ENCODE data around the gene LGR6.
"Not testable (repeated sequence)": the region's sequence is repeated elsewhere in the genome, so short reads cannot be mapped to it uniquely, and the experiment has no call there.

The LGR6 gene

DNA sequence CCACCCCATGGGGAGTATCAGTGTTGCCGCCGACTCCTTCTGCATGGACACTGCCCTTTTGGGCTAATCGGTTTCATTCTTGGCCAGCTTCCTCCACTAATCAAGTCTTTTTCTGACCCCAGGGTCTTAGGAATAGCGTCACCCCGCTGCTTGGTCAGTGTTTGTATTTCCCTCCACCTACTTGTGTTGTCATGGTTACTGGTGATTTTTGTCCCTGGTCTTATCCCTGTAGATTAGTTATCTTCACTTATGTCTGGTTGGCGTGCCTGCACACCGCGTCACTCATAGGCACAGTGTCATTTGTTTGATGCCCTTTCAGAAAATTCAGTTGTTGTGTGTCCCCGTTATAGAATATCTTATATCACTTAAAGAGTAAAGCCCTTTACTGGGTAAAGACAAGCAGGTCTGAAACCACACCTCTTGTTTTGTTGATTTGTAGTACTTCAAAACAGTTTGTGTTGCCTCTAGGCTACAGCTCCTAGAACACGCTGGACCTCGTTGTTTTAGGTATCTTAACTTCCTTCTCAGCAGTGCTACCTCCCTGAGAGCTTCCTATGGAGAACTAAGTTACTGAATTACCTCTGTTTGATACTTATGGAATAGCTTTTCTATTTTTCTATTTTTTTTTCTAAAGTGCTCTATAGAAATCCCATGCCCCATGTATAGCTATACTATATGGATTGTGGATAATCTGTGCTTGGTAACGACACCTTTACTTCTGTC, 155.8 kb downstream of the LGR6 start:
- DNase-seq: peak in 1 of 2 experiments; percentile 28

GRCh38 chr1:202351725-202352124, 158.1 kb downstream of the LGR6 start:
- peak in 1 of 2 experiments; percentile 26 for DNase-seq

DNA sequence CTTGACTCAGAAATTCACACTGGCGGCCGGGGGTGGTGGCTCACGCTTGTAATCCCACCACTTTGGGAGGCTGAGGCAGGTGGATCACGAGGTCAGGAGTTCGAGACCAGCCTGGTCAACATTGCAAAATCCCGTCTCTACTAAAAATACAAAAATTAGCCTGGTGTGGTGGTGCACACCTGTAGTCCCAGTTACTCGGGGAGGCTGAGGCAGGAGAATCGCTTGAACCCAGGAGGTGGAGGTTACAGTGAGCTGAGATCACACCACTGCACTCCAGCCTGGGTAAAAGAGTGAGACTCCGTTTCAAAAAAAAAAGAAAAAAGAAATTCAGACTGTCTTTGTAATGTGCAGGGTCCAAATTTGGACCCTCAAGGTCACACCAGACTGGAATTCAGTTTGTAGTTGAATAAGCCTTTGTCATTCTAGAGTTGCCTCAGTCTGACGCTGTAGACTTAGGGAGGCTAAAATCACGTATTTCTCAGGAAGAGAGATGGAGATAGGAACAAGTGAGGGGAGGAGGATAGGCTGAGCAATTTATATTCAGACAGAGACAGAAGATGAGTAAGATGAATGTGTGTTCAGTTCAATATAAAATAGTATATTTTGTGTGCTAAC, 159.1 kb downstream of the LGR6 start:
- DNase-seq: not testable (repeated sequence)

DNA sequence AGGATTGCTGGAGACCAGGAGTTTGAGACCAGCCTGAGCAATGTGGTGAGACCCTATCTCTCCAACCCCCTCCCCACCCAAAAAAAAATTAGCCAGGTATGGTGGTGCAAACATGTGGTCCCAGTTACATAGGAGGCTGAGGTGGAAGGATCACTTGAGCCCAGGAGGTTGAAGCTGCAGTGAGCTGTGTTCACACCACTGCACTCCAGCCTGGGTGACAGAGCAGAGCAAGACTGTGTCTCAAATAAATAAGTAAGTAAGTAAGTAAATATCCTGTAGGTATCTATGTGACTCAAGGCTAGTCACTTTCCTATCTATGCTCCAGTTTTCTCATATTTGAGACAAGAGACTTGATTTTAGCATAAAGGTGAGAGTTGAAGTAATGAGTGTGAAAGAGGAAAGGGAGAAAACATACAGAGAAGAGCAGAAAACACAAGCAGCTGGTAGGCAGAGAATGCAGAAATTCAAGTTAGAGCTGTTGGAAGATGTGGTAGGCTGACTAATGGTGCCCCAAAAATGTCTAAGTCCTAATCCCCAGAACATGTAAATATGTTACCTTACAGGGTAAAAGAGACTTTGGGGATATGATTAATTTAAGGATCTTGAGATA, 162.4 kb downstream of the LGR6 start:
- no peak for DNase-seq

GRCh38 chr1:202357506-202357905, 163.9 kb downstream of the LGR6 start:
- DNase-seq: no peak

GRCh38 chr1:202361224-202361623, 167.6 kb downstream of the LGR6 start:
- no peak for DNase-seq

DNA sequence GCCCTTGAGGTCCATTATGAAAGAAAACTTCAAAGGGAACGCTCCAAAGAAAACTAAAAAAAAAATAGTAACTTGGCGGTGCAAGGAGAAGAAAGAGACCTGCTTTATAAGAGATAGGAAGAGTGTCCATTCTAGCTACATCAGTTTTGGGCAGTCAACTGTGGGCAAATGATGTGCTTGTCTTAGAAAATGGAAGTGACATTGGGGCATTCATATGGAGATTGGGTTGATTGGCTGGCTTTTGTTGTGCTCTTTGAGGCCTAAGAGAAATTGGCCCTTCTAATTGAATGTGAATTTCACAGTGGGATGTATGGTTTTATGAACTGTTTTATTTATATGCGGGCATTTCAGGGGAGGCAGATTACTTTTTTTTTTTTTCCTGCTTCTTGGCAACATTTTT, 168.1 kb downstream of the LGR6 start:
- DNase-seq: no peak

- DNase-seq: no peak
These were observed 168.6 kb downstream of the LGR6 start for GRCh38 chr1:202362212-202362611.

GRCh38 chr1:202365092-202365815, 171.7 kb downstream of the LGR6 start:
- DNase-seq: no peak

DNA sequence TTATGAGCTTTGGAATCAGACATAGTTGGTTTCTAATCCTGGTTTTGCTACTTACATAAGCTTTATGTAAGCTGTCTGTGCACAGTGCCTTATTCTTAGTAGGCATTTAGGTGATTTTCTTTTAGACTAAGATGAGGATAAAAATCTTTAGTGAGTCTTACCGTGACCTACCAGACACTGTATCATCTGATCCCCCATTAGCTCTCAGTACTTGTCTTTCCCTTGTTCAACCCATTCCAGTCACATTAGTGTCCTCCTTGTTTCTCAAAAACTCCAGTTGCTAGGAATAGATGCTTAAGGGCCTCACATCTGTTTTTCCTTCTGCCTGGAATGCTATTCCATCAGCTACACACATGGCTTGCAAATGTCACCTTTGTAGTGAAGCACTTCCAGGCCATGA, 173.7 kb downstream of the LGR6 start:
- DNase-seq: peak; percentile 30 to 78
